GM12891 (cell line): ENCODE results near the gene PRXL2A.

ENCODE experiments used
- POLR2A ChIP-seq: IDR thresholded peaks from 2 replicates; pipeline ENCODE4 v1.6.1; 2011; ENCODE audit warnings: low read depth, low read length, control low read depth
- POLR2AphosphoS5 ChIP-seq: IDR thresholded peaks from 2 replicates; pipeline ENCODE4 v1.6.1; 2011; ENCODE audit warnings: low read depth, low read length, control low read depth
- TAF1 ChIP-seq: IDR thresholded peaks from 2 replicates; pipeline ENCODE4 v1.6.1; 2011; ENCODE audit warnings: low read depth, low read length, control low read depth

DNA sequence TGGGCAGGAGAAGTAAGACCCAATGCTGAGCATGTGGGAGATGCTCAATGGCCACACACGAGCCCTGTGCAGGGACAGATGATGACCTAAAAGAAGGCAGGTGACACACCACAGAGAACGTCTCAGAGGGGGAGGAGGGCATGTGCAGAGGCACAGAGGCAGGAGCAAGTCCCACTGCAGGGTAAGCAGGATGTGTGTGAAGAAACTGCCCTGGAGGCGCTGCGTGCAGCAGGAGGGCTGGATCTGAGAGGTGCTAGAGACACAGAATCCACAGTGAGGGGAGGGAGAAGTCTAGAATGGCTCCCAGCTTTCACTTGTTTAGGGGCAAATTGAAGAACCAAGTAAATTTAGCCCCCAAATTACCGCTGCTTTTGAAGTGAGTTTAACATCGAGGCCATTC, 36.9 kb upstream of the PRXL2A start:
- no peak for TF ChIP-seq POLR2A
- no peak for TF ChIP-seq POLR2AphosphoS5
- TF ChIP-seq TAF1: no peak
